ENCODE data around the gene MYO5B. TPM values are rescaled to one million over a fixed set of nuclear protein-coding genes. Genes with fewer than 3 reads are reported as not detected.

Gene MYO5B
- total RNA-seq, 1 donor from 2014 or later: 1.8 TPM

- DNase-seq (ENCODE audit: extremely low read depth, low read depth, low spot score): no peak
These were observed 40.5 kb downstream of the MYO5B start for GRCh38 chr18:50154420-50154819.

- DNase-seq (ENCODE audit: extremely low read depth, low read depth, low spot score): no peak
These were observed 42.0 kb downstream of the MYO5B start for GRCh38 chr18:50152900-50153299.

GRCh38 chr18:50151926-50152325, 43.0 kb downstream of the MYO5B start:
- no peak for DNase-seq (ENCODE audit: extremely low read depth, low read depth, low spot score)

GRCh38 chr18:50144540-50144939, 50.4 kb downstream of the MYO5B start:
- no peak for DNase-seq (ENCODE audit: extremely low read depth, low read depth, low spot score)

DNA sequence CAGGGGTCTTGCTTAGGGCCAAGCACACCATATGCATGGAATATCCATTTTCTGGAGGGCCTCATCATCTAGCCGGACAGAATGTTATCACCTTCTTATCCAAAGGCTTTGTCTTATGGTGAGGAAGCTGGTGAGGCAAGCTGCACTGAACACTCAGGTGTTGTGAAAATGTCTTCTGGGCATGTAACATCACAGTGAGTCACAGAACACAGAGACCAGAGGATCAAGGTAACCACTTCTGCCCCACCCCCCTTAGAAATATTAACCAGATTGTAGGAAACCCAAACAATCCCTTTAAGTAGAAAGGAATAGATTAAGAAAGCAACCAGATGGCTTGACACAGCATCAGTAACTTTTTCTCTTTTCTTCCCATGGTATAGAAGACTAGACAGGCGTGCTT, 51.1 kb downstream of the MYO5B start:
- DNase-seq (ENCODE audit: extremely low read depth, low read depth, low spot score): no peak

DNA sequence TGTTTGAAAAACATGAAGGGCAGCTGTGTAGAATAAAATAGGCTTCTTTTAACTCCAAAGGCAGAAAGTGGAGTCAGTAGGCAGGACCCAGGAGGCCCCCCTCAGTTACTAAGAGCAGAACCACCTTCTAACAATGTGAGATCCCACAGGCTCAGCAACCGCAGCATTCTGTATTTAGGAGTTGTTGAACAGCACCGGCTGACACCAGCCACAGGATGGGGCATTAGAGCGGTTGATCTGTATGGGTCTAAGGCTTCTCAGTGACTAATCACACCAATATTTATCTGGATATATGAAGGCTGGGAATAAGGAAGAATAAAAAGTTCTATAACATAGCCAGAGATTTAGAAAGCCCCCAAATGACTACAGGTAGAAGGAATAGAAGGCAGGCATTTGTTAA, 51.7 kb downstream of the MYO5B start:
- no peak for DNase-seq (ENCODE audit: extremely low read depth, low read depth, low spot score)

DNA sequence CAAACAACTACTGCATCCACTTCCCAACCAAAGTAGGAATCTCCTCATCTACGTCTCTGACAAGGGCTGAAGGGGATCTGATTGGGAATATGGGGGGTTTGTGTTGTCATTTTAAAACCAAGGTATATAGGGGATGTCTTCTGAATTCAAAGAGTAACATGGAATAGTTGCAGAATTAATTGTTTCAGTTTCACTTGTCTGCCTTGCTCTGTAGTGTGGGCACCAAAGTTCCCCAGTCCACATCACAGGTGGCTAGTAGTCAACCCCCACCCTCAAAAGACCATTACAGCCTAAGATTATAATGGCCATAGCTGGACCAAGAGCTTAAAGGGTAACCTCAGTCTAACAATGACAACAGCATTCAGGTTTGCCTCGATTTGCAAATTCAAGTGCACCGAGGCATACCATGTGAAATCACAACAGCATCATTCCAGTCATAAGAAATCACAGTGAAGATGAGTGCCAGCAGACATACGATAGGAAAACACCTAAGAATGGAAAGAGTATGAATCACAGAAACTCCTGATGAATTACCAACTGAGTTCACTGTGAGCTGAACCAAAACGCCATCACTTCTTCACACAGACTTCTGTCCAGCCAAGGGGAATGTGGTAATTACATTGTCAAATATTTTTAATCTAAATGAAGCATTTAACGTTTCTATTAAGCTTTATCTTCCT, 52.4 kb downstream of the MYO5B start:
- DNase-seq (ENCODE audit: extremely low read depth, low read depth, low spot score): no peak

DNA sequence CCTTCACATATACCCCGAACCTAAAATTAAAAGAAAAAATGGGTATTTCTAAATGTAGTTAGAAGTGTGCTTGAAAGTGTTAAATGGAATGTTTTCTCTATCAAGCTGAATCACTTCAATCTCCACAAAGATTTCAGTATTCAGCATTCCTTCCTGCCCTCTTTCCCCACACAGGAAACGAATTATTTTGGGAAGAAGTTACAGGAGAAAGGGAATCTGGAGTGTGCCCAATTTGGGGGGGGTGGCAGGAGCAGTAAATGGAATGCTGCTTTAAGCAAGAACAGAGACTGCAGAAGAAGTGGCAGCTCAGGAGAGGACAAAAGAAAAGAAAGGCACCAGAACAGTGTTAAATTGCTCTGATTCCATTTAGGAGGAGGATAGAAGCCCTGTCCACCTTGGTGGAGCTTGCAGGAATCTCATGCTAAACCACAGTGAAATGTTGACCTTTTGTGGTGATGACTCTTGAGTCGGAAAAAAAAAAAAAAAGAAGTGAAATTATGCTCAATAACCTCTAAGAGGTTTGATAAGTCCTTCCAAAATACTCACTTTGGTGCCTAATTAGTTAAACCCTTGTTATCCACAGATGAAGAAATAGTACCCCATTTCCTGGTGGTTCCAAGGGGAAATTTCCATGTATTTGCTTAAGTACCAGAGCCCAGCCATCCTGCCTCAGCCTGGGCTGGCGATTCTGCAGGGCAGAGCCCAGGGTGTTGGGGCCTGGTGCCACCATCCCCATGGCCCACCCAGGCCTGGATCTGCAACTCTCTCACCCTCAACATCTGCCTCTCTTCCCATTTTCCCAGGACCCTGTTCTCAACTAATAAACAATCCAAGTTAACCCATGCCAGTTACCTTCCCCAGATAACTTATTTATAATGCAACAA, 56.5 kb downstream of the MYO5B start:
- DNase-seq (ENCODE audit: extremely low read depth, low read depth, low spot score): no peak

GRCh38 chr18:50135903-50136302, 59.0 kb downstream of the MYO5B start:
- no peak for DNase-seq (ENCODE audit: extremely low read depth, low read depth, low spot score)

- DNase-seq (ENCODE audit: extremely low read depth, low read depth, low spot score): no peak
These were observed 61.4 kb downstream of the MYO5B start for GRCh38 chr18:50133526-50133925.

GRCh38 chr18:50131591-50131990, 63.4 kb downstream of the MYO5B start:
- DNase-seq (ENCODE audit: extremely low read depth, low read depth, low spot score): no peak

GRCh38 chr18:50128506-50129271, 66.3 kb downstream of the MYO5B start:
- no peak for DNase-seq (ENCODE audit: extremely low read depth, low read depth, low spot score)

DNA sequence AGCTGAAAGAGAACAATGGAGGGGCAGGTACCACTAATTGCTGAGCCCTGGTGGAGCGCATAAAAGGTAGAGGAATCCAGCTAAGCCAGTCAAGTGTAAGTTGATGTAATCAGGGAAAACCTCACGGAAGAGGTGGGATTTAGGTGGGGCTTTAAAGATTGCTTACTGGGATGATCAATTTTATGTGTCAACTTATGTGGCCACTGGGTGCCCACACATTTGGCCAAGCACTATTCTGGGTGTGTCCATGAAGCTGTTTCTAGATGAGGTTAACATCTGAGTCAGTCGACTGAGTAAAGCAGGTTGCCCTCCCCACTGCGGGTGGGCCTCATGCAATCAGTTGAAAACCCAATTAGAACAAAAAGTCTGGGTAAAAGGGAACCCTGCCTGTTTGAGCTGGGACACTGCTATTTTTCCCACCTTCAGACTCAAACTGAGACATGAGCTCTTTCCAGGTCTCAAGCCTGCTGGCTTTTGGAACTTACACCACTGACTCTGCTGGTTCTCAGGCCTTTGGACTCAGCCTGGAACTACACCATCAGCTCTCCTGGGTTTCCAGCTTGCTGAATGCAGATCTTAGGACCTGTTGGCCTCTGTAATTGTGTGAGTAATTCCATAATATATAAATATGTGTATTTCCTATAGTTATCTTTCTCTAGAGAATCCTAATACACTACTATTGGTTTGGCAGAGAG, 67.3 kb downstream of the MYO5B start:
- DNase-seq (ENCODE audit: extremely low read depth, low read depth, low spot score): no peak

DNA sequence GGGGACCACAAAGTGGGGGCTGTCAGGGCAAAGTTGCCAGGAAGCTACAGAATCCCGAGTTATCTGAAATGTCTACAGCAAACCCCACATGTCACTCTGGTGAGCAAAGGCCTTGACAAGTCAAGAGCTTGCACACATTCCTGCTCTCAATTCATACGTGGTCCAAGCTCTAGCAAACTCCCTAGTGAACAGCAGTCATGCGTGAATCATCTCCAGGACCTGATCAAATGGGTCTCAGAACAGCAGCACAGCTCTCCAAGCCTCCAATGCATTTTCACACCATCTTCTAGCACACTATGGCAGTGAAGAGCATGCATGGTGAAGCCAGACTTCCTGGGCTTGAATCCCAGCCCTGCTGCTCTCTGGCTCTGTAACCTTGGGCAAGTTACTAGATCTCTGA, 68.5 kb downstream of the MYO5B start:
- no peak for DNase-seq (ENCODE audit: extremely low read depth, low read depth, low spot score)

- no peak for DNase-seq (ENCODE audit: extremely low read depth, low read depth, low spot score)
These were observed 69.5 kb downstream of the MYO5B start for GRCh38 chr18:50125456-50125855.

DNA sequence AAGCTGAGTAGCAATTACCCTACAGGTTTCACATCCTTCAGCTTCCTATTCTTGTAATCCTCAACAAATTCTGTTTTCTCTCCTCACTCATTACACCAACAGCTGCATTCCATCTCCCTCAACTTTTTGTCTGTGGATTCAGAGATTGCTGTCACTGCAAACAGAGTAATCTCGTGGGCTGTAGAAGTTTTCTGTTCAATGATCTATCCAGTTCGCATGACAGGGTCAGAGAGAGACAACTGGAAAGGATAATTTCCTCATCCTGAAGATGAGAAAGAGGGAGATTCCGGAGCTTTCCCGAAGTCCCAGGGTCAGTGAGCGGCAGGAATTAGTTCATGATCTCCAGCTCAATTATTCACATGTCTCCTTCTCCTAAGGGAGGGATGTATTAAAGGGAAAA, 75.7 kb downstream of the MYO5B start:
- DNase-seq (ENCODE audit: extremely low read depth, low read depth, low spot score): no peak

DNA sequence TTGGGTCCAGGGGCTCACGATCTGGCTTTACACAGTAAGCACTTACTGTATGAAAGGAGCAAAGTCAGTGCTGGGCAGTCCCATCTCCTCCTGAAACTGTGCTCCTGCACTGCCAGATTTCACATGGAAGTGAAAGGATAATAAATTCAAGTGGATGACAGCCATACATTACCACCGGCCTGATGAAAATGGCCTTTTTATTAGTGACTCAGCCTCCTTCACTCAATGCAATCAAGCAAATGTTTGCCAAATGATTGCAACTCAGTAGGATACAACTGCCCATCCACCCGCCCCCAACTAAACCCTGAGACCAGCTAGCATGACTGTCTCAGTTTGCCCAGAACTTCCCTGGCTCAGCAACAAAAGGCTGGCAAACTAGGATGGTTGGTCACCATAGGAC, 77.1 kb downstream of the MYO5B start:
- no peak for DNase-seq (ENCODE audit: extremely low read depth, low read depth, low spot score)

DNA sequence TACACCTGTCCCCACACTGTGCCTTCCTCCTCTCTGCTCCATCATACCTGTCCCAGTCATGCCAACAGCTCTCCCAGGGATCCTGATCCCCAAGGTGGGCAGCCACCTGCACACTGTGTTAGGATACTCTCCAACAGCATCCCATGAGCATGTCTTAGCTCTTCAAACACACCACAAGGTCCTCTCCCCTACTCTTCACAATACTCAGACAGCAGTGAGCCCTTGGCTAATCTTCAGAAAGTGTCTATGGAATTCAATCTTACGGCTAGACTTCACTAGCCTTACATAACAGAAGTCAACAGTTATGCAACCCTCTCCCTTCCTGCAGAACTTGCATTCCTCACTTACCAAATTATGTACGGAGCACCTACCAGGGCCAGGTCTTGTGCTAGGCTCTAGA, 79.9 kb downstream of the MYO5B start:
- no peak for DNase-seq (ENCODE audit: extremely low read depth, low read depth, low spot score)

GRCh38 chr18:50114448-50114847, 80.5 kb downstream of the MYO5B start:
- DNase-seq (ENCODE audit: extremely low read depth, low read depth, low spot score): no peak

- DNase-seq (ENCODE audit: extremely low read depth, low read depth, low spot score): no peak
These were observed 81.2 kb downstream of the MYO5B start for GRCh38 chr18:50113726-50114125.

DNA sequence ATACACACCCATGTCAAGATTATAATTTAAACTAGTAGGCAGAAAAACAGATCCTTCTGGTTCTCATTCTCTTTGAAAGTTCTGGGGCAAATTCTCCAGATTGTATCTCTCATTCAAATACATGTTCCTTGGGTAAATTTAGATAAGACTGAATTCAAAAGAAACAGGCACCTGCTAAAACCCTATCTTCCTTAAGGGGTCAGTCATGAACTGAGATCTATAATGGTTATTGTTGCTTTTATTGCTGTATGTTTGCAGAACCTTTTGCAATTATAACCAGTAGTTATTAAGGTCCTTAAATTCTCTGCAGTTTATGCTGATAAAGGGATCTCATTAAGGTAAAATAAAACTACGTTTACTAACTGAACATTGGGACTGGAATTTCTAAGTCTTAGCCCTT, 83.5 kb downstream of the MYO5B start:
- no peak for DNase-seq (ENCODE audit: extremely low read depth, low read depth, low spot score)
